GM23338 (cell line): Measurements from ENCODE around the gene CD300A. TPM values are rescaled to one million over a fixed set of nuclear protein-coding genes. Genes with fewer than 3 reads are reported as not detected.

Experiments
- ATAC-seq: fragments of 200-7000 bp; cut with Tn5 transposase; 3 replicates; pipeline ENCODE4 v1.9.1; 2020
- DNase-seq: peaks from one replicate; pipeline ENCODE4 v3.0.0-alpha.2; 2015; ENCODE audit warnings: low spot score
- H2AFZ ChIP-seq: fragments of 200-600 bp; sonication (generic); 2 replicates; pipeline ENCODE4 v1.8.0; 2016; ENCODE audit warnings: antibody characterized with exemption, mild to moderate bottlenecking, moderate library complexity
- H3F3A ChIP-seq: fragments of 200-600 bp; sonication (generic); replicated peaks from 2 replicates; pipeline ENCODE4 v1.8.0; 2017; ENCODE audit warnings: antibody characterized with exemption, mixed run types, low read depth
- H3K27ac ChIP-seq: fragments of 200-600 bp; sonication (generic); 2 replicates; pipeline ENCODE4 v1.6.1; 2016; ENCODE audit warnings: low read depth
- H3K27me3 ChIP-seq: fragments of 200-600 bp; sonication (generic); 2 replicates; pipeline ENCODE4 v1.8.0; 2016; ENCODE audit warnings: mild to moderate bottlenecking, mixed run types, moderate library complexity; ENCODE audit not compliant: insufficient read depth
- H3K36me3 ChIP-seq: fragments of 200-600 bp; sonication (generic); 2 replicates; pipeline ENCODE4 v1.8.0; 2016; ENCODE audit warnings: mild to moderate bottlenecking; ENCODE audit not compliant: insufficient read depth
- H3K4me1 ChIP-seq: fragments of 200-600 bp; sonication (generic); 2 replicates; pipeline ENCODE4 v1.8.0; 2016; ENCODE audit warnings: mild to moderate bottlenecking, moderate library complexity; ENCODE audit not compliant: insufficient read depth
- H3K4me2 ChIP-seq: fragments of 200-600 bp; sonication (generic); 2 replicates; pipeline ENCODE4 v1.7.1; 2017; ENCODE audit warnings: mixed run types
- H3K4me3 ChIP-seq: fragments of 200-600 bp; sonication (generic); 2 replicates; pipeline ENCODE4 v1.6.1; 2016; ENCODE audit warnings: mixed run types
- H3K79me2 ChIP-seq: fragments of 200-600 bp; sonication (generic); replicated peaks from 2 replicates; pipeline ENCODE4 v1.8.0; 2017; ENCODE audit warnings: mild to moderate bottlenecking; ENCODE audit not compliant: insufficient read depth
- H3K9me2 ChIP-seq: fragments of 200-600 bp; sonication (generic); 2 replicates; pipeline ENCODE4 v1.8.0; 2017; ENCODE audit not compliant: insufficient read depth
- H4K20me1 ChIP-seq: fragments of 200-600 bp; sonication (generic); replicated peaks from 2 replicates; pipeline ENCODE4 v1.8.0; 2017; ENCODE audit warnings: mild to moderate bottlenecking; ENCODE audit not compliant: insufficient read depth
- H3K27ac Mint-ChIP-seq: 2 replicates; pipeline ENCODE4 v1.8.0; 2020; ENCODE audit warnings: inconsistent platforms, mild to moderate bottlenecking, moderate library complexity, mixed read lengths
- H3K27me3 Mint-ChIP-seq: 3 replicates; pipeline ENCODE4 v1.8.0; 2022; ENCODE audit warnings: low read depth, mild to moderate bottlenecking, moderate library complexity, mixed read lengths, inconsistent platforms; ENCODE audit not compliant: insufficient read depth, poor library complexity
- H3K36me3 Mint-ChIP-seq: 3 replicates; pipeline ENCODE4 v1.8.0; 2021; ENCODE audit warnings: low read depth, mild to moderate bottlenecking, inconsistent platforms, moderate library complexity, mixed read lengths
- H3K4me1 Mint-ChIP-seq: 3 replicates; pipeline ENCODE4 v1.8.0; 2020; ENCODE audit warnings: mild to moderate bottlenecking, inconsistent platforms, mixed read lengths
- H3K4me3 Mint-ChIP-seq: 3 replicates; pipeline ENCODE4 v1.8.0; 2021; ENCODE audit warnings: moderate library complexity, mild to moderate bottlenecking, inconsistent platforms, mixed read lengths
- H3K9me3 Mint-ChIP-seq: 3 replicates; pipeline ENCODE4 v1.8.0; 2020; ENCODE audit warnings: moderate library complexity, mild to moderate bottlenecking, inconsistent platforms, mixed read lengths
- CREB1 ChIP-seq: fragments of 250-450 bp; sonication (Bioruptor Pico); IDR thresholded peaks from 2 replicates; pipeline ENCODE4 v1.5.0; 2020; ENCODE audit warnings: low read depth, mild to moderate bottlenecking, moderate library complexity
- EZH2 ChIP-seq: fragments of 200-600 bp; sonication (generic); IDR thresholded peaks from one replicate; pipeline ENCODE4 v1.8.0; 2017; ENCODE audit warnings: antibody characterized with exemption, mild to moderate bottlenecking, low read depth; ENCODE audit not compliant: unreplicated experiment
- POLR2AphosphoS5 ChIP-seq: IDR thresholded peaks from 2 replicates; pipeline ENCODE4 v1.6.1; 2016; ENCODE audit warnings: antibody characterized with exemption, low read depth
- REST ChIP-seq: IDR thresholded peaks from one replicate; pipeline ENCODE4 v1.6.1; 2018; ENCODE audit warnings: antibody characterized with exemption; ENCODE audit not compliant: unreplicated experiment
- STAT1 ChIP-seq: IDR thresholded peaks from one replicate; pipeline ENCODE4 v1.6.1; 2016; ENCODE audit warnings: antibody characterized with exemption; ENCODE audit not compliant: unreplicated experiment
- ZNF331 ChIP-seq: fragments of 250-450 bp; sonication (Bioruptor Pico); IDR thresholded peaks from 2 replicates; pipeline ENCODE4 v1.5.0; 2020; ENCODE audit warnings: low read depth, mild to moderate bottlenecking, moderate library complexity
- ZNF462 ChIP-seq: fragments of 250-450 bp; sonication (Bioruptor Pico); IDR thresholded peaks from 2 replicates; pipeline ENCODE4 v1.5.0; 2020; ENCODE audit warnings: mild to moderate bottlenecking, moderate library complexity
- polyA plus RNA-seq: library from polyadenylated mRNA; unstranded; fragments of >200 nt; fragmentation: Nextera tagmentation; extraction: Ambion mirVana; gene quantifications from 2 replicates; pipeline ENCODE4 v1.2.1, GENCODE V29; 2016
- total RNA-seq: library from RNA; depleted of rRNA; stranded (reverse); fragments of >200 nt; shearing (Covaris generic); gene quantifications from 2 replicates; pipeline ENCODE4 v1.2.3, GENCODE V29; 2014

CD300A gene
- total and polyA plus RNA-seq, 2 experiments from 2014 or later, result 0.37 to 0.45 TPM

- no peak for DNase-seq
- no peaks in the 10 kb centered on the region for H3K27me3 ChIP-seq
- H3F3A ChIP-seq, result no peaks in the 10 kb centered on the region
- Mint-ChIP-seq H3K36me3 (peaks cover 10% of the 10 kb centered on the region; the same call in 2 of the 3 replicates), H3K9me3 (peaks cover 29% of the 10 kb centered on the region), H3K4me3 (no peak overlapping the region), H3K27ac (no peak overlapping the region), H3K4me1 (peaks cover 3% of the 10 kb centered on the region; the same call in 2 of the 3 replicates), H3K27me3 (peaks cover 5% of the 10 kb centered on the region)
- H3K79me2 ChIP-seq, result no peaks in the 10 kb centered on the region
- H3K4me3 ChIP-seq, result no peak overlapping the region
- H2AFZ ChIP-seq, result no peak overlapping the region
- no peaks in the 10 kb centered on the region for H3K4me1 ChIP-seq
- no peak for ATAC-seq
- H3K9me2 ChIP-seq, result no peaks in the 10 kb centered on the region
- no peak overlapping the region for H3K27ac ChIP-seq
- no peaks in the 10 kb centered on the region for H4K20me1 ChIP-seq
- H3K36me3 ChIP-seq, result no peaks in the 10 kb centered on the region
- TF ChIP-seq EZH2 (no peak), STAT1 (no peak), ZNF331 (no peak), POLR2AphosphoS5 (no peak), REST (no peak), CREB1 (CRISPR knock-in tag) (no peak), ZNF462 (CRISPR knock-in tag) (no peak)
- no peak overlapping the region for H3K4me2 ChIP-seq
These were observed 7.8 kb downstream of the CD300A start for GRCh38 chr17:74474043-74474792.
